Measurements from ENCODE around the gene CEP41.

Gene CEP41, protein sequence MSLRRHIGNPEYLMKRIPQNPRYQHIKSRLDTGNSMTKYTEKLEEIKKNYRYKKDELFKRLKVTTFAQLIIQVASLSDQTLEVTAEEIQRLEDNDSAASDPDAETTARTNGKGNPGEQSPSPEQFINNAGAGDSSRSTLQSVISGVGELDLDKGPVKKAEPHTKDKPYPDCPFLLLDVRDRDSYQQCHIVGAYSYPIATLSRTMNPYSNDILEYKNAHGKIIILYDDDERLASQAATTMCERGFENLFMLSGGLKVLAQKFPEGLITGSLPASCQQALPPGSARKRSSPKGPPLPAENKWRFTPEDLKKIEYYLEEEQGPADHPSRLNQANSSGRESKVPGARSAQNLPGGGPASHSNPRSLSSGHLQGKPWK

GRCh38 chr7:130440527-130441365 lies at the start of gene CEP41:
TSS of gene CEP41 (minus strand) at chr7:130441016. CDS start at chr7:130440966, 50 bp downstream.
- DNase-seq = peak; percentile 99

- no peak for DNase-seq
Measured at GRCh38 chr7:130490311-130490791, 49.5 kb upstream of the CEP41 start.

DNA sequence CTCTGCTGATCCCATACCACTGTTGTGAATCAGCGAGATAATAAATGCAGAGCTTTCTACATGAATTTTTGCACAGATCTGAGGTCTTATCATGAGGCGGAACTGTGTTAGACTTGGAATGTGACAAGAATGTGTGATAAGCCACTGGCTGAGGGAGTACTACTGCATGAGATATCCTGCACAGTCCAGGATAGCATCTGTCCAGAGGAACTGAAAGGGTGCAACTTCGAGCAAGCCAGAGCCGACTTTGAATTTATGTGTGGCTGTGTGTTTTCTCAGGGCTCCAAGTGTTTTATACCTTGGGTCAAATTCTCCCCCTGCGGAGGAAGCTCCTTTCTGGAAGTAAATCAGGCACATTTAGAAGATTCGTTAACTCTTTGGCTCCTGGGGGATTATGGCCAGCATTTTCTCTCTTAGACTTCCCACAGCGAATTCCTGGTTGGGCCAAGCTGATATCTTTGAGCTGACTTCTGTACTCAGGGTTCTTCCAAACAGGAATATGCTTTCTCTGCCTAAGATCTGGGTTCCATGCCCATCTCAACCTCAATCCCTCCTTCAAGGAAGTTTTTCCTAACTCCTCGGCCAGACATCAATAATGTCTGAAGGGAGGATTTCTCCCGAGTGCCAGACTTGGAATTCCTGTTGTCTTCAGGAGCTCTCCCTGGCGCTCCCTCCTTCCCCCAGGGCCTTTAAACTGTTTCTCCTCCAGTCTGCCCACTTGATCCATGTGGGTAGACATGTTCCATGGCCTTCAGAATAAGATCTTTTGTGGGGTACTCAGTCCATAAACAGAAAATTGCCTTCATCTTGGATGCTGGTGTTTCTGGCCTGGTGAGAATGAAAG lies 48.5 kb upstream of the CEP41 start:
- no peak for DNase-seq

DNA sequence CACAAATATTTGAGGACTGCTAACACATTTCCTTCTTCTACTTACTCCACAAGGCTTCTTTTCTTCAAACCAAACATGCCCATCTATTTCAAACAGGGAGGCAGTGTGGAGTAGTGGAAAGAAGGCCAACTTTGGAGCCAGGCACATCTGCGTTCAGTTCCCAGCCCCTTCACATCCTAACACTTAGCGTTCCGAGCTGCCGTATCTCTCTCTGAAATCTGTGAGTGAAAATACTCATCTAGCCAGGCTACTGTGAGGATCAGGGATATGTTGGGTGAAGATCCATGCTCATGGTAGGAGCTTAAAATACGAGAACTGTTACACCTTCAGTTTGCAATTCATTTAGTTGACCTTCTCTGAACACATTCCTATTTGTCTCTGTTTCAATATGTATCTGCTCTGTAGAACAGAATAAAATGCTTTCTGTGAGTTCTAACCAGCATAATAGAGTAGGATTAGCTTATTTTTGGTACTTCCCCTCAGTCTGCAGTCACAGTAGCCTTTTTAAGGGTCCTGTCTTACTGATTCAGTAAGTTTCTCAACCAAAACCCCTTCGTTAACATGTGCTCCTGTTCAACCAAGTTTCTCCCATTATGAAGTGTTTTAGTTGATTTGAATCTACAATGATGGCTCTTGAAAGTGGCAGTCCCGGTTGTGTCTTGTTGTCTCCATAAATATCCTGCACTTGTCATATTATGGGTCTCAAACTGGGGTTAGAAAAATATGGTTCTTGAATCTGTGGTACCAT lies 47.8 kb upstream of the CEP41 start:
- DNase-seq = no peak

DNA sequence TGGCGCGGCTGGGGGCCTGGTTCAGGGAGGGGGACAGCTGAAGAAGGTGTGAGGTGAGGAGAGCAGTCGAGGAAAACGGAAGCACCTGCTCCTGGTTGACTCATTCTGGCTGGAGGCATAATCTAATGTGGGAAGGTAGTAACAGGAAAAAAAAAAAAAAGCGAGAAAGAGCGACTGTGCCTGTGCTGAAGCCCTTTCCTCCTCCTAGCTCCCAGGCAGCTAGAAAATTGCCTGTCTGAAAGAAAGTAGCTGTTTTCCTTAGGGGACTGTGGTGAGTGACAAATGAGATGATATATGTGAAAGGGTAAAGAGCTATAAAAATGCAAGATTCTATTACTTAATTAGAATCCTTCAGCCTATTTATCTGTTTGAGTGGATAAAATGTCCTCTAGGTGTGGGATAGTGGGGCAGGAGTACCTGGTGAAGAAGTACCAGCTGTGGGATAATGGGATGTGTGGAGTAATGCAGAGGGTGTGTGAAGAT lies 46.2 kb upstream of the CEP41 start:
- no peak for DNase-seq

DNA sequence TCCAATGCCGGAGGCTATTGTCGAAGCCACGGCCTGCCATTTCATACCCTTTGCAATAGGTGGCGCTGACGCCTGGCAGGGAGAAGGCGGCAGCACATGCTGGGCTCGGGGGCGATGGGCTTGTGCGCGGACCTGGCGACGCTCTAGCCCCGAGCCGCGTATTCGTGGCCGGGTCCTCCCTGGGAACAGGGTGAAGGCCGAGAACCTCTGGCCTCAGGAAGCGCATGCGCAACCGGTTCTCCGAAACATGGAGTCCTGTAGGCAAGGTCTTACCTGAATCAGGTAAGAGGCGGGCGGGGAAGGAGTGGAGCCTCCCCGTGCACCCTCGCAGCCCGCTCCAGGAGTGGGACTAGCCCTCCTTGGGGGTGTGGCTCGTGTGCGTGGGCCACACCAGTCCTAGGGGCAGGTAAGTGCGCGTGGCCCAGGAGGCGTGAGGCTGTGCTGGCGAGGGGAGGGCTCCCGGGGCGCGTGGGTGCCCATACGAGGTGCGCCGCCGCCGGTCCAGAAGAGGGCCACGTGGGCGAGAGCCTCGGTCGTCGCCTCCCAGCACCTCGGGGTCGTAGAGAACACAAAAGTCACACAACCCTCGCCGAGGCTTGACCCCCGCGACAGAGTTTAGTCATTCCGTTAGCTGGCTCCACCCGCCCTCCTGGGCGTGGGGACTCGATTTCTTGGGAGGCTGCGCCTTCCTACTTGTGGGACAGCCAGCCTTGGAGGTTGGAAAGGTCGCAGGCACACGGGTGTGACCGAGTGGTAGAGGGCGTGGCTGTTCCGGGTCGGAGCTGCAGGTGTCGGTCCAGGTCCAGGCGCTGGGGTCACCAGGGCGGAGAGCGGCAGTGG lies 45.5 kb upstream of the CEP41 start:
- DNase-seq = peak; percentile 31

- DNase-seq = no peak
Measured at GRCh38 chr7:130485734-130486113, 44.9 kb upstream of the CEP41 start.

GRCh38 chr7:130483031-130483430 lies 42.2 kb upstream of the CEP41 start:
- no peak for DNase-seq

GRCh38 chr7:130481898-130482297 lies 41.1 kb upstream of the CEP41 start:
- DNase-seq = no peak

DNA sequence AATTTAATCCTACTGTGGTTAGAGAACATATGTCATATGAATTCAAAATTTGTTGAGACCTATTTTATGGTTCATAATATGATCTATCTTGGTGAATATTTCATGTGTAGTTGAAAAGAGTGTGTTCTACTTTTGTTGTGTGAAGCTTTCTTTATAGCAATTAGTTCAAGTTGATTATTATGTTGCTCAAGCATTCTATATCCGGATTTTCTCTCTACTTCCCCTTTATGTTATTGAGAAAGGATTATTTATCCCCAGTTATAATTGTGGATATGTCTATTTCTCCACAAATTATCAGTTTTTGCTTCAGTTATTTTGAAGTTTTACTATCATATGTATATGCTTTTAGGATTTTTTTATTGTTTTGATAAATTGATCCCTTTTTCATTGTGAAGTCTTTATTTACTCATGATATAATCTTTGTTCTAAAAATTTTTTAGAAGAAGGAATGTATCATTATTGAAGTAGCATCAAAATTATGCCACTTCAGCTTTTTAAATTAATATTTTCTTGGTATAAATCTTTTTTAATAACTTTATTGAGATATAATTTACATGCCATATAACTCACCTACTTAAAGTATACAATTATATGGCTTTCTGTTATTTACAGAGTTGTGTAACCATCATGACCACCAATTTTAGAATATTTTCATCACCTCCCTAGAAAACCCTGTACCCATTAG lies 39.0 kb upstream of the CEP41 start:
- DNase-seq = no peak

- DNase-seq = no peak
Measured at GRCh38 chr7:130478991-130479390, 38.2 kb upstream of the CEP41 start.

DNA sequence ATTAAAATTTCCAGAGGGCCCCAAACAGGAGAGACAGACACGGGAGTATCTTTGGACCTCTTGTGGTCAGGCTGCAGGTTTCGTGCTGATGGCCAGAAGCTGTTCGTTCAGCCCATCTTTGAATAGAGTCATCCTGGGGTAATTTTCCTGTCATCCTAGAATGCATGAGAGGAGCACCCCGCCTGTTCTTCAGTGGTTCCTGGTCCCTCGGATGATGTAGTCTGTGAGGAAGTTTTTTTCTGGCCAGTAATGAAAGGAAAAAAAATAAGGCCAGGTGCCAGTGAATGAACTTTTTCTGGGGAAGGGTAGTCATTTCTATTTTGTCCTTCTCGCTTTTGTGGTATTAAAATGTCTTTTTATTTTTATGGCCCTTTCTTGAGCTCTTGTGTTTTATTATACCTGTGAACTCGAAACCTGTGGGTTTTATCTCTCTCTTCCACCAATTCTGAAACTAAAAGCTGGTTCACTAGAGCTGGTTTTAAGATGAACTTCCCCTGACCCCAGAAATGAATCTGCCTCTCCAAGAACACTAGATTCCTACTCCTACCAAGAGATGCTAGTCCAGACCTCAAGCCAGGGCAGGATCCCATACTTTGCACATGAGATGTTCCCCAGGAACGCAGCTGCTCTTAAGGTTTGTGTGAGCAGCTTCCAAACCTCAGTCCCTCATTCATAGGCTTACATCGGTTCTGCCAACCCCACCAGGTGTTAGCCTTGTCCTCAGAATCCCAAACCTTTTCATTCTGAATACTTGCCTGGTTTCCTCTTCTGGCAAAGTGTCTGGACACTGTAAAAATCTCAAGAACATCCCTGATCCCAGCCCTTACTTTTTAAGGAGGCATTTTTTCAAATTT lies 35.7 kb upstream of the CEP41 start:
- no peak for DNase-seq

GRCh38 chr7:130475776-130476175 lies 35.0 kb upstream of the CEP41 start:
- DNase-seq = no peak

DNA sequence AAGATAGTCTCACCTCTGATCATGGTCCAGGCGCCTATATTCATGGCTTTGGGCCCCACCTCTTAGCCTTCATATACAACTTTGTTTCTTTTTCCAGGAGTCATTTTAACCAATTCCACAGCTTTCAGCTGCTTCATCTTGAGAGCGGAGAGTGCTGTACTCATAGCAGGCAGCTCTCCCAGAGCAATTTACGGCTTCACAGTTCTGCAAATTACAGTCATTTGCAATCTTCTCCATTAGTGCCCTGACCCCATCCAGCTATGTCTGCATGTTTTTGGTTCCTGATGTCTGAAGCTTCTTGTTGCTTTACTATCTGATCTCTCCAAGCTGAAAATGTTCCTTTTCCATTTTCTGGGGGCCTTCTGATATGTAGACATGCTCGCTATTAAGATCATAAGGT lies 33.1 kb upstream of the CEP41 start:
- DNase-seq = peak; percentile 29

GRCh38 chr7:130473289-130473688 lies 32.5 kb upstream of the CEP41 start:
- DNase-seq = no peak

DNA sequence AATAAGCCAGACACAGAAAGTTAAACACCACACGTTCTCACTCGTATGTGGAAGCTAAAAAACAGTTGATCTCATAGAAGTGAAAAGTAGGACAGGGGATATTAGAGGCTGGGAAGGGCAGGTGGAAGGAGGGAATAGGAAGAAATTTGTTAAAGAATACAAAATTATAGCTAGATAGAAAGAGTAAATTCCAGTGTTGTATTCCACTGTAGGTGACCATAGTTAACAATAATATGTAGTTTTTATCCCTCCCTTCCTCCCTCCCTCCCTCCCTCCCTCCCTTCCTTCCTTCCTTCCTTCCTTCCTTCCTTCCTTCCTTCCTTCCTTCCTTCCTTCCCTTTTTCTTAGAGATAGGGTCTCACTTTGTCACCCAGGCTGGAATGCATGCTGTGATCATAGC lies 31.2 kb upstream of the CEP41 start:
- DNase-seq = no peak

DNA sequence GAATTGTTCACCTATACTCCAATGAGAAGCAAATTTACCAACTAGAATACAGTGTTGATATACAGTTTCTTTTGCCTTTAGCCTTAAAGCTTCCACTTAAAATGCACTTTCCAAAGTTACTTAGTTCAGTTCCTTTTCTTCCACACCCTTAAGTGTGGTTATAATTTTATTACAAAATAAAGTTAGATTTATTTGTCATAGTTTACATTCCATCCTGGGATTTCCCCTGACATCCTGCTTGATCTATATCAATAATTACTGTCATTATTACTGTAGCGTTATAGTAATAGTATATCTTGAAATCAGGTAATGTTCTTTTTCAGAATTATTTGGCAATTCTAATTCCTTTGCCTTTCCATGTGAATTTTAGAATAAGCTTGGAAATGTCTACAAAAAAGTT lies 27.8 kb upstream of the CEP41 start:
- DNase-seq = no peak

DNA sequence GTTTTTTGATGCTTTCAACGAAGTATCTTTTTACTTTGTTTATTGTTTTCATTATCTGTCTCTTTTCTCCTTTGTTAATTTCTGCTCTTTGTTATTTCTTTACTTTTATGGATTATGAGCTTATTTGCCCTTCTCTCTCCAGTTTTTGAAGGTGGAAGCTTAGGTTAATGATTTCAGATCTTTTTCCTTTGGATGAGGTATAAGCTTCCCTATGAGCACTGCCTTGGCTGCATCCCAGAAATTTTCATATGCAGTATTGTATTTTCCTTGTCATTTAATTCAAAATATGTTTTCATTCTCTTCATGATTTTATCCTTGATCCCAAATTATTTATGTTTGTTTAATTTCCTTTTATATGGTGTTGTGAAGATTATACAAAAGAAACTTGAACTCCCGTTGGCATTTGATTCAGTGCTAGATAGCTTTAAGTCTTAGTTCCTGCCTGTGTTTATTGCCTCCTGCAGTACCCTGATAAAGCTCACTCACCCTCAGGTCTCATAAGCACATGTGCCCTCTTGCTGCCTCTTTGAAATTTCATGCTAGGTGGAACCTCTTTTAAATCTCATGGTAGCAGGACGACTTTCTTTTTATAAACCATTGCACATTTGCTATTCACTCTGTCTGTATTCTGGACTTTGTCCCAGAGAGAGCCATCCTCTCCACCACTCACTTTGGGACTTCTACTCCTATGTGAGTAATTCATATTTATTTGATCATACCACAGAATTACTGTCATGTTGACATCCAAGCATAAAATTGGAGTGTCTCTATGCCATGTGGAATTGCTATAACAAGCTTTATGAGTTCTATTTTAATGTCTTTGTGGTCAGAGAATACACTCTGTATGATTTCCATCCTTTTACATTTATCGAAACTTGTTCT lies 23.0 kb upstream of the CEP41 start:
- no peak for DNase-seq

DNA sequence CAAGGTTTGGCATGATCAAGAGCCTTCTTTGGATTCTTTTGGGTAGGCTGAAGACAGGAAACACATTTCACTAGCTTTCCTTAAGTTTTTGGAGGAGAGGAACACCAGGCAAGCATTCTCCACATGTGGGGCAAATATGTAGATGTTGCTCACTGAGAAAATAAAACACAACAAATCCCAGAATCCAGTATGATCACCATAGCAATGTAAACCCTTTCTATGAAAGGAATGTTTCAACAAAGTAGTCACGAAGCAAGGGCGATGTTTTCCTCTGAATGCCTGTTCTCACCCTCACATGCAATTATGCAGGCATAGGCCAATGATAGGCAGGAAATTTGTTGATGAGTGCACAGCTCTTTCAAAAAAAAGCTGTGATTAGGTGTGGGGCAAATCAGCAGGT lies 20.5 kb upstream of the CEP41 start:
- DNase-seq = no peak
